ENCODE measurements around the gene GTF2H3.

The GTF2H3 gene

GRCh38 chr12:123667771-123668170 is 34.1 kb downstream of the GTF2H3 start:
- TF ChIP-seq CTCF (IDR thresholded peaks at IDR 0.05; ENCODE audit: unreplicated experiment in 3 of 3), result no peak
- H3K27me3 Mint-ChIP-seq (ENCODE audit: low read depth), result no peaks in the 10 kb centered on the region
- H3K36me3 Mint-ChIP-seq (ENCODE audit: low read depth), result peaks cover 19% of the 10 kb centered on the region
- peaks cover 4% of the 10 kb centered on the region for H3K9me3 Mint-ChIP-seq
- H3K4me3 Mint-ChIP-seq, result no peak overlapping the region
- no peak overlapping the region for H3K27ac Mint-ChIP-seq
- peaks cover 11% of the 10 kb centered on the region for H3K4me1 Mint-ChIP-seq

GRCh38 chr12:123670882-123671728 is 37.5 kb downstream of the GTF2H3 start, which contains the start of gene TCTN2:
Gene TCTN2 (plus strand): TSS chr12:123671113. CDS start chr12:123671241, 128 bp downstream.
- Mint-ChIP-seq H3K36me3 (ENCODE audit: low read depth) (peaks cover 24% of the 10 kb centered on the region), H3K9me3 (no peaks in the 10 kb centered on the region), H3K4me1 (peaks cover 11% of the 10 kb centered on the region), H3K27me3 (ENCODE audit: low read depth) (no peaks in the 10 kb centered on the region), H3K27ac (peak within 1 kb of the TSS; percentile 42 to 87 (median 82)), H3K4me3 (peak within 1 kb of the TSS; percentile 94)
- no peak for TF ChIP-seq CTCF (IDR thresholded peaks at IDR 0.05; ENCODE audit: unreplicated experiment in 3 of 3)

- TF ChIP-seq CTCF (IDR thresholded peaks at IDR 0.05; ENCODE audit: unreplicated experiment in 3 of 3), result no peak
- peak overlapping the region in 2 of 3 experiments; percentile 64 to 82 for H3K27ac Mint-ChIP-seq
- H3K27me3 Mint-ChIP-seq (ENCODE audit: low read depth), result no peaks in the 10 kb centered on the region
- peaks cover 29% of the 10 kb centered on the region for H3K36me3 Mint-ChIP-seq (ENCODE audit: low read depth)
- no peaks in the 10 kb centered on the region for H3K9me3 Mint-ChIP-seq
- H3K4me1 Mint-ChIP-seq, result peaks cover 11% of the 10 kb centered on the region
- H3K4me3 Mint-ChIP-seq, result peak overlapping the region; percentile 94
Measured at GRCh38 chr12:123671876-123672275, 38.2 kb downstream of the GTF2H3 start.

GRCh38 chr12:123675436-123675835 is 41.8 kb downstream of the GTF2H3 start:
- Mint-ChIP-seq H3K4me1 (peaks cover 11% of the 10 kb centered on the region), H3K4me3 (no peak overlapping the region), H3K36me3 (ENCODE audit: low read depth) (peaks cover 53% of the 10 kb centered on the region), H3K27ac (no peak overlapping the region), H3K27me3 (ENCODE audit: low read depth) (no peaks in the 10 kb centered on the region), H3K9me3 (no peaks in the 10 kb centered on the region)
- TF ChIP-seq CTCF (IDR thresholded peaks at IDR 0.05; ENCODE audit: unreplicated experiment in 3 of 3), result no peak

GRCh38 chr12:123676616-123677320 is 43.1 kb downstream of the GTF2H3 start:
- no peak overlapping the region for H3K4me3 Mint-ChIP-seq
- peaks cover 65% of the 10 kb centered on the region for H3K36me3 Mint-ChIP-seq (ENCODE audit: low read depth)
- H3K9me3 Mint-ChIP-seq, result no peaks in the 10 kb centered on the region
- TF ChIP-seq CTCF (IDR thresholded peaks at IDR 0.05; ENCODE audit: unreplicated experiment in 3 of 3), result no peak
- H3K27ac Mint-ChIP-seq, result no peak overlapping the region
- H3K4me1 Mint-ChIP-seq, result peaks cover 4% of the 10 kb centered on the region
- no peaks in the 10 kb centered on the region for H3K27me3 Mint-ChIP-seq (ENCODE audit: low read depth)

Measured in nephron (organoid).